Astrocyte of the spinal cord (primary cell): ENCODE results near the gene PDZRN4.

ENCODE experiments used
- DNase-seq: peaks from one replicate; pipeline ENCODE4 v3.0.0; 2011; ENCODE audit warnings: low read depth, low spot score
- H3K4me3 ChIP-seq: 2 replicates; pipeline ENCODE4 v1.5.1; 2011; ENCODE audit warnings: low read depth, mild to moderate bottlenecking, low read length, moderate library complexity
- CTCF ChIP-seq: IDR thresholded peaks from 2 replicates; pipeline ENCODE4 v1.5.1; 2012; ENCODE audit warnings: low read depth, mild to moderate bottlenecking, low read length, inconsistent platforms
- in situ Hi-C: cut with HindIII; loops from 2 replicates; pipeline ENCODE4 v1.10.0; 2017; ENCODE audit warnings: low sequenced_read_pairs

PDZRN4 gene

GRCh38 chr12:41453409-41453808 lies 265.3 kb downstream of the PDZRN4 start:
- no peak overlapping the region for H3K4me3 ChIP-seq
- in situ Hi-C loops, result no loop called here
- no peak for TF ChIP-seq CTCF
- DNase-seq, result no peak

GRCh38 chr12:41459111-41459905 lies 271.2 kb downstream of the PDZRN4 start:
- no peak for DNase-seq
- in situ Hi-C loops, result no loop called here
- H3K4me3 ChIP-seq, result no peak overlapping the region
- no peak for TF ChIP-seq CTCF

GRCh38 chr12:41459906-41460214 lies 271.7 kb downstream of the PDZRN4 start:
- TF ChIP-seq CTCF, result no peak
- H3K4me3 ChIP-seq, result no peak overlapping the region
- in situ Hi-C loops, result no loop called here
- no peak for DNase-seq

GRCh38 chr12:41460906-41461305 lies 272.8 kb downstream of the PDZRN4 start:
- no peak for DNase-seq
- no peak overlapping the region for H3K4me3 ChIP-seq
- no peak for TF ChIP-seq CTCF
- in situ Hi-C loops, result no loop called here

GRCh38 chr12:41462312-41462711 lies 274.2 kb downstream of the PDZRN4 start:
- in situ Hi-C loops, result no loop called here
- DNase-seq, result no peak
- TF ChIP-seq CTCF, result no peak
- no peak overlapping the region for H3K4me3 ChIP-seq

- TF ChIP-seq CTCF, result no peak
- in situ Hi-C loops, result no loop called here
- no peak for DNase-seq
- H3K4me3 ChIP-seq, result no peak overlapping the region
These were observed 277.4 kb downstream of the PDZRN4 start for GRCh38 chr12:41465526-41465925.

GRCh38 chr12:41466300-41466699 lies 278.2 kb downstream of the PDZRN4 start:
- in situ Hi-C loops, result no loop called here
- no peak for DNase-seq
- no peak overlapping the region for H3K4me3 ChIP-seq
- no peak for TF ChIP-seq CTCF
